HL-60/S4 treated with phorbol 12-myristate 13-acetate at 8.2 ng/mL for 4 days and 3 days (cell line): ENCODE results near the gene RPL11.
"Not testable (repeated sequence)": the region's sequence is repeated elsewhere in the genome, so short reads cannot be mapped to it uniquely, and the experiment has no call there.

Experiments
- in situ Hi-C: fragments of 300-500 bp; cut with MboI; formaldehyde crosslinking; loops from 2 replicates; pipeline ENCODE4 v1.15.0; 2022; ENCODE audit warnings: low sequenced_read_pairs

Gene RPL11

GRCh38 chr1:23727362-23727811, 35.8 kb downstream of the RPL11 start:
- in situ Hi-C loops: no loop called here

GRCh38 chr1:23732363-23733224, 41.0 kb downstream of the RPL11 start:
- in situ Hi-C loops: no loop called here

GRCh38 chr1:23733281-23733680, 41.7 kb downstream of the RPL11 start:
- in situ Hi-C loops: not testable (repeated sequence)

- in situ Hi-C loops: no loop called here
Observed at GRCh38 chr1:23736437-23737134, 45.0 kb downstream of the RPL11 start.

GRCh38 chr1:23741609-23742008, 50.0 kb downstream of the RPL11 start:
- in situ Hi-C loops: no loop called here

GRCh38 chr1:23742670-23743286, 51.2 kb downstream of the RPL11 start:
- in situ Hi-C loops: no loop called here

GRCh38 chr1:23743287-23744152, 51.9 kb downstream of the RPL11 start, which contains the start of gene ELOA:
TSS of gene ELOA (plus strand) at chr1:23743471. CDS start at chr1:23743504, 33 bp downstream.
- in situ Hi-C loops: no loop called here

GRCh38 chr1:23745515-23745914, 53.9 kb downstream of the RPL11 start:
- in situ Hi-C loops: no loop called here
